ENCODE data around the gene PRDM5. TPM values are rescaled to one million over a fixed set of nuclear protein-coding genes. Genes with fewer than 3 reads are reported as not detected.

The PRDM5 gene
- total and polyA plus RNA-seq, 9 of the 15 experiments (the other 6 are each of a cell fraction or from before 2014, with no cell fraction given) = not detected

DNA sequence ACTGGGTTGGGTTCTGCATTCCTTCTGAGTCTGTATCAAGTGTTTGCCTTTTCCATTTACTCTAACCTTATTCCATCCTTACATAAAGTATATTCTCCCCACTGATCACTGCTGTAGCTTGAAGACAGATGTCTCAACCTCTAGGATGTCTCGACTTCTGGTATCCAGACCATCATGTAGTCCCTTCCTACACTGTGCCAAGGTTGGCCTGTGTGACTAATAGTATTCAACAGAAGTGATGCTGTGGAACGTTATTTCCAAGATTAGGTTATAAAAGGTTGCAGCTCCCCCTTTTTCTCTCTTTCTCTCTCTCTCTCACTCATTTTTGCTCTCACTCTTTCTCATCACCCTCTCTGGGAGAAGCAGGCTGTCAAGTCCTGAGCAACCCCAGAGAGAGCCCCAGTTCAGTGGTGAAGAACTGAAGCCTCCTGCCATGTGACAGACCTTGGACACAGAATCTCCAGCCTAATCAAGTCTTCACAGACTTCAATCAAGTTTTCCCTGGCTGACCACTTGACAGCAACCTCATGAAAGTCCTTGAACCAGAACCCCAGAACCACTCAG is 75.4 kb downstream of the PRDM5 start:
- H3K27ac ChIP-seq (ENCODE audit: extremely low read depth, low read depth, low read length) = no peak overlapping the region
- no peaks in the 10 kb centered on the region for H3K79me2 ChIP-seq (ENCODE audit: control insufficient read depth, insufficient read depth, low read length)
- H3K4me3 ChIP-seq = no peak overlapping the region
- POLR2A ChIA-PET = no interaction called here
- in situ Hi-C loops (cut with MboI) (no loop called here), intact Hi-C loops (cut with micrococcal nuclease) (no loop called here)
- DNase-seq (ENCODE audit: extremely low read depth in 1 of 4, low spot score in 3 of 4) (no peak), ATAC-seq (no peak), FAIRE-seq (no peak)
- no peaks in the 10 kb centered on the region for H4K20me1 ChIP-seq (replicated peaks; ENCODE audit: control insufficient read depth, insufficient read depth, low read length)
- no peak for TF ChIP-seq THRAP3 (IDR thresholded peaks at IDR 0.05; ENCODE audit: borderline replicate concordance)
- no peak for TF ChIP-seq BCL6 (CRISPR knock-in tag; IDR thresholded peaks at IDR 0.05)
- TF ChIP-seq ZNF780A (CRISPR knock-in tag; IDR thresholded peaks at IDR 0.05) = no peak
- TF ChIP-seq PHF21A (IDR thresholded peaks at IDR 0.05; ENCODE audit: borderline replicate concordance, low read depth) = no peak
- no peak for TF ChIP-seq ZEB2 (IDR thresholded peaks at IDR 0.05)
- no peak for TF ChIP-seq TRIM24 (IDR thresholded peaks at IDR 0.05)
- no peak for TF ChIP-seq ZNF253 (CRISPR knock-in tag; conservative IDR thresholded peaks at IDR 0.05)
- no peak for TF ChIP-seq SMAD1 (IDR thresholded peaks at IDR 0.05; ENCODE audit: low read depth, low read length, partially characterized antibody)
- no peak for TF ChIP-seq MECOM (CRISPR knock-in tag; IDR thresholded peaks at IDR 0.05)
- TF ChIP-seq, protein P1, sequence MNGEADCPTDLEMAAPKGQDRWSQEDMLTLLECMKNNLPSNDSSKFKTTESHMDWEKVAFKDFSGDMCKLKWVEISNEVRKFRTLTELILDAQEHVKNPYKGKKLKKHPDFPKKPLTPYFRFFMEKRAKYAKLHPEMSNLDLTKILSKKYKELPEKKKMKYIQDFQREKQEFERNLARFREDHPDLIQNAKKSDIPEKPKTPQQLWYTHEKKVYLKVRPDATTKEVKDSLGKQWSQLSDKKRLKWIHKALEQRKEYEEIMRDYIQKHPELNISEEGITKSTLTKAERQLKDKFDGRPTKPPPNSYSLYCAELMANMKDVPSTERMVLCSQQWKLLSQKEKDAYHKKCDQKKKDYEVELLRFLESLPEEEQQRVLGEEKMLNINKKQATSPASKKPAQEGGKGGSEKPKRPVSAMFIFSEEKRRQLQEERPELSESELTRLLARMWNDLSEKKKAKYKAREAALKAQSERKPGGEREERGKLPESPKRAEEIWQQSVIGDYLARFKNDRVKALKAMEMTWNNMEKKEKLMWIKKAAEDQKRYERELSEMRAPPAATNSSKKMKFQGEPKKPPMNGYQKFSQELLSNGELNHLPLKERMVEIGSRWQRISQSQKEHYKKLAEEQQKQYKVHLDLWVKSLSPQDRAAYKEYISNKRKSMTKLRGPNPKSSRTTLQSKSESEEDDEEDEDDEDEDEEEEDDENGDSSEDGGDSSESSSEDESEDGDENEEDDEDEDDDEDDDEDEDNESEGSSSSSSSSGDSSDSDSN (IDR thresholded peaks at IDR 0.05; ENCODE audit: borderline replicate concordance in 1 of 2, low read depth in 2 of 2, low read length in 2 of 2) = no peak
- TF ChIP-seq, protein P2, sequence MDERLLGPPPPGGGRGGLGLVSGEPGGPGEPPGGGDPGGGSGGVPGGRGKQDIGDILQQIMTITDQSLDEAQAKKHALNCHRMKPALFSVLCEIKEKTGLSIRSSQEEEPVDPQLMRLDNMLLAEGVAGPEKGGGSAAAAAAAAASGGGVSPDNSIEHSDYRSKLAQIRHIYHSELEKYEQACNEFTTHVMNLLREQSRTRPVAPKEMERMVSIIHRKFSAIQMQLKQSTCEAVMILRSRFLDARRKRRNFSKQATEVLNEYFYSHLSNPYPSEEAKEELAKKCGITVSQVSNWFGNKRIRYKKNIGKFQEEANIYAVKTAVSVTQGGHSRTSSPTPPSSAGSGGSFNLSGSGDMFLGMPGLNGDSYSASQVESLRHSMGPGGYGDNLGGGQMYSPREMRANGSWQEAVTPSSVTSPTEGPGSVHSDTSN (CRISPR knock-in tag; IDR thresholded peaks at IDR 0.05; ENCODE audit: low read depth) = no peak
- TF ChIP-seq, protein P2 (tag; conservative IDR thresholded peaks at IDR 0.05; ENCODE audit: low read depth) = no peak
- TF ChIP-seq LCOR (CRISPR knock-in tag; IDR thresholded peaks at IDR 0.05) = no peak
- TF ChIP-seq ZNF12 (CRISPR knock-in tag; IDR thresholded peaks at IDR 0.05) = no peak
- no peak for TF ChIP-seq MYC (IDR thresholded peaks at IDR 0.05; ENCODE audit: low read depth, low read length)
- no peak for TF ChIP-seq MYC (CRISPR knock-in tag; IDR thresholded peaks at IDR 0.05; ENCODE audit: borderline replicate concordance, low read depth)
- TF ChIP-seq, protein P3, sequence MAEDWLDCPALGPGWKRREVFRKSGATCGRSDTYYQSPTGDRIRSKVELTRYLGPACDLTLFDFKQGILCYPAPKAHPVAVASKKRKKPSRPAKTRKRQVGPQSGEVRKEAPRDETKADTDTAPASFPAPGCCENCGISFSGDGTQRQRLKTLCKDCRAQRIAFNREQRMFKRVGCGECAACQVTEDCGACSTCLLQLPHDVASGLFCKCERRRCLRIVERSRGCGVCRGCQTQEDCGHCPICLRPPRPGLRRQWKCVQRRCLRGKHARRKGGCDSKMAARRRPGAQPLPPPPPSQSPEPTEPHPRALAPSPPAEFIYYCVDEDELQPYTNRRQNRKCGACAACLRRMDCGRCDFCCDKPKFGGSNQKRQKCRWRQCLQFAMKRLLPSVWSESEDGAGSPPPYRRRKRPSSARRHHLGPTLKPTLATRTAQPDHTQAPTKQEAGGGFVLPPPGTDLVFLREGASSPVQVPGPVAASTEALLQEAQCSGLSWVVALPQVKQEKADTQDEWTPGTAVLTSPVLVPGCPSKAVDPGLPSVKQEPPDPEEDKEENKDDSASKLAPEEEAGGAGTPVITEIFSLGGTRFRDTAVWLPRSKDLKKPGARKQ (CRISPR knock-in tag; IDR thresholded peaks at IDR 0.05) = no peak
- H3K36me3 ChIP-seq (ENCODE audit: control insufficient read depth, insufficient read depth, low read length) = no peaks in the 10 kb centered on the region
- H3K27me3 ChIP-seq (ENCODE audit: control insufficient read depth in 2 of 2, insufficient read depth in 2 of 2, low read length in 2 of 2) = no peaks in the 10 kb centered on the region
- H3K4me1 ChIP-seq (replicated peaks in 1 of 2; ENCODE audit: control insufficient read depth in 2 of 2, insufficient read depth in 2 of 2, low read length in 2 of 2) = no peaks in the 10 kb centered on the region
- no peaks in the 10 kb centered on the region for H3K9me1 ChIP-seq (ENCODE audit: control insufficient read depth, insufficient read depth, low read length)
- WGBS (ENCODE audit: insufficient coverage, low coverage, missing lambda C conversion rate) = 0% methylated on average over 2 of the region's 2 CpGs
- H3K9me3 ChIP-seq (replicated peaks; ENCODE audit: control insufficient read depth, insufficient read depth, low read depth, low read length) = no peaks in the 10 kb centered on the region
- no peak overlapping the region for H3K4me2 ChIP-seq (ENCODE audit: insufficient read depth, low read length)
- H3K9ac ChIP-seq (ENCODE audit: insufficient read depth in 1 of 2, low read depth in 2 of 2, low read length in 2 of 2) = no peak overlapping the region
- CTCF ChIA-PET (ENCODE audit: low intra/inter-chr PET ratio) = no interaction called here
- H2AFZ ChIP-seq (ENCODE audit: low read depth, low read length) = no peak overlapping the region
- BruUV-seq (replicated peaks) = no TSS peak
